ENCODE data around the gene TNFRSF25. TPM values are rescaled to one million over a fixed set of nuclear protein-coding genes. Genes with fewer than 3 reads are reported as not detected.

The TNFRSF25 gene
- total RNA-seq, 1 experiment from 2014 or later, result 19.4 TPM

DNA sequence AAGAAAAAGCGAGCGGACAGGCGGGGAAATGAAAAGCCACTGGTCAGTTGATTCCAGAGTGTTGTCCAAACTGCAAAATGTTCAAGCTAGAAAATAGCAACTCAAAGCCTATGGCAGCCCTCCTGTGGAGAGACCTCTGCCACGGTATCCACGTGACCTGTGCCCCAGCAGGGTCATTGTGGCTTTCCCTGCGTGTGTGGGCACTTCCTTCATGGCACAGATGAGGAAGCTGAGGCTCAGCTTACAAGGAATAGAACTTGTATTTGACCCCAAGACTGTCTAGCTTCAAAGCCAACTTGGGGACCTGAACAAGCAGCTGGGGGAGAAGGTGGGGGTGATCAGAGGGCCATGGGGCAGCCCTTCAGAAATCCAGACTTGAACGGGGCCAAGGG lies 41.1 kb upstream of the TNFRSF25 start:
- Mint-ChIP-seq H3K9me3 (no peaks in the 10 kb centered on the region), H3K27ac (peak overlapping the region in 1 of 3 experiments; percentile 65; a peak in 2 of 7 replicates), H3K4me1 (peaks cover 0 to 3% of the 10 kb centered on the region in 2 experiments; a peak in 2 of 4 replicates), H3K36me3 (ENCODE audit: insufficient read depth in 1 of 3, low read depth in 3 of 3) (no peaks in the 10 kb centered on the region), H3K27me3 (ENCODE audit: low read depth) (0 out of 2 replicates have a peak, but pooled peaks cover 2% of the 10 kb centered on the region), H3K4me3 (no peak overlapping the region)
- no peak overlapping the region for H2BK20ac ChIP-seq (ENCODE audit: low read depth, low read length, poor library complexity, severe bottlenecking)
- H3K9ac ChIP-seq (ENCODE audit: extremely low read depth, insufficient read length, low read length), result no peak overlapping the region
- H3K56ac ChIP-seq (ENCODE audit: insufficient read length, low read depth, low read length), result no peak overlapping the region
- H3K23me2 ChIP-seq (ENCODE audit: insufficient read length, low read depth, low read length, poor library complexity, severe bottlenecking), result no peaks in the 10 kb centered on the region
- no peaks in the 10 kb centered on the region for H3K9me3 ChIP-seq (ENCODE audit: control insufficient read depth, low read depth, low read length)
- H2BK5ac ChIP-seq (ENCODE audit: insufficient read length, low read length), result no peak overlapping the region
- H3T11ph ChIP-seq (ENCODE audit: low read length), result no peak overlapping the region
- no peaks in the 10 kb centered on the region for H3K79me2 ChIP-seq (ENCODE audit: insufficient read depth, low read length)
- H4K20me1 ChIP-seq (ENCODE audit: control insufficient read depth, insufficient read depth, insufficient read length), result no peaks in the 10 kb centered on the region
- no peak overlapping the region; the same call in 1 of the 2 replicates for H3K14ac ChIP-seq (ENCODE audit: insufficient read depth, low read length)
- H3K4me2 ChIP-seq (ENCODE audit: insufficient read depth, insufficient read length, low read length), result no peak overlapping the region
- no peak overlapping the region for H4K8ac ChIP-seq (replicated peaks; ENCODE audit: insufficient read length, low read depth, low read length)
- H3K18ac ChIP-seq (ENCODE audit: insufficient read length, low read depth, low read length), result no peak overlapping the region
- H3K4me1 ChIP-seq (ENCODE audit: insufficient read depth, low read length), result no peaks in the 10 kb centered on the region
- H2AFZ ChIP-seq (ENCODE audit: low read length), result no peak overlapping the region
- no peak for TF ChIP-seq CTCF (conservative IDR thresholded peaks at IDR 0.05)
- no peaks in the 10 kb centered on the region for H3K79me1 ChIP-seq (ENCODE audit: insufficient read depth, low read depth, low read length, poor library complexity, severe bottlenecking)
- no peak overlapping the region for H3K23ac ChIP-seq (ENCODE audit: insufficient read length, low read depth, low read length)
- H2BK12ac ChIP-seq (ENCODE audit: insufficient read length, low read depth, low read length), result no peak overlapping the region
- no peak overlapping the region for H2BK120ac ChIP-seq (ENCODE audit: low read depth, low read length, poor library complexity, severe bottlenecking)
- no peak overlapping the region for H2AK5ac ChIP-seq (ENCODE audit: insufficient read length, low read length)
- no CpG with 5 or more reads among the region's 7 CpGs for WGBS (ENCODE audit: extremely low coverage, insufficient read length, low lambda C conversion rate)
- H3K27me3 ChIP-seq (ENCODE audit: insufficient read depth, low read length), result no peaks in the 10 kb centered on the region
- no peak overlapping the region for H3K27ac ChIP-seq (ENCODE audit: insufficient read length, low read depth, low read length)
- no peak for DNase-seq
- no peak overlapping the region for H4K91ac ChIP-seq (ENCODE audit: insufficient read length, low read depth, low read length)
- H4K5ac ChIP-seq (ENCODE audit: insufficient read length, low read depth, low read length), result no peak overlapping the region
- H3K4ac ChIP-seq (ENCODE audit: low read depth, low read length), result no peak overlapping the region
- no peak overlapping the region for H2BK15ac ChIP-seq (ENCODE audit: low read depth, low read length)

All from H9 (cell line).